ENCODE results near the gene FBLN5. TPM values are rescaled to one million over a fixed set of nuclear protein-coding genes. Genes with fewer than 3 reads are reported as not detected.
A peak's percentile ranks its signal among the peaks of the same experiment; 100 is the strongest.

Gene FBLN5
- total RNA-seq, 3 donors from 2014 or later, result 6.1 to 56.7 (median 18.6) TPM

GRCh38 chr14:91942946-91943345 is 4.5 kb downstream of the FBLN5 start:
- DNase-seq, result no peak
- intact Hi-C loops (cut with DNase I, micrococcal nuclease), result no loop called here
- Histone ChIP-seq H3K4me1 (ENCODE audit: low read depth) (peaks cover 7% of the 10 kb centered on the region), H3K4me3 (no peak overlapping the region), H3K9me3 (no peaks in the 10 kb centered on the region), H3K36me3 (ENCODE audit: low read depth) (no peaks in the 10 kb centered on the region)
- TF ChIP-seq CTCF (IDR thresholded peaks at IDR 0.05), result no peak
- ATAC-seq, result no peak

GRCh38 chr14:91942128-91942527 is 5.4 kb downstream of the FBLN5 start:
- Histone ChIP-seq H3K4me3 (no peak overlapping the region), H3K4me1 (ENCODE audit: low read depth) (peaks cover 4% of the 10 kb centered on the region), H3K36me3 (ENCODE audit: low read depth) (no peaks in the 10 kb centered on the region), H3K9me3 (no peaks in the 10 kb centered on the region)
- DNase-seq (no peak), ATAC-seq (no peak)
- TF ChIP-seq CTCF (IDR thresholded peaks at IDR 0.05), result no peak
- intact Hi-C loops (cut with DNase I, micrococcal nuclease), result no loop called here

GRCh38 chr14:91940209-91940608 is 7.3 kb downstream of the FBLN5 start:
- Histone ChIP-seq H3K9me3 (no peaks in the 10 kb centered on the region), H3K4me3 (no peak overlapping the region), H3K36me3 (ENCODE audit: low read depth) (no peaks in the 10 kb centered on the region), H3K4me1 (ENCODE audit: low read depth) (peaks cover 2% of the 10 kb centered on the region)
- intact Hi-C loops (cut with DNase I, micrococcal nuclease), result no loop called here
- ATAC-seq (no peak), DNase-seq (no peak)
- no peak for TF ChIP-seq CTCF (IDR thresholded peaks at IDR 0.05)

- peak; percentile 51 for ATAC-seq
- intact Hi-C loops (cut with DNase I, micrococcal nuclease), result no loop called here
- H3K4me1 ChIP-seq (ENCODE audit: low read depth), result peaks cover 3% of the 10 kb centered on the region
- H3K9me3 ChIP-seq, result no peaks in the 10 kb centered on the region
- no peak for DNase-seq
- TF ChIP-seq CTCF (IDR thresholded peaks at IDR 0.05), result no peak
- H3K36me3 ChIP-seq (ENCODE audit: low read depth), result no peaks in the 10 kb centered on the region
- H3K4me3 ChIP-seq, result no peak overlapping the region
Observed at GRCh38 chr14:91935586-91935985, 11.9 kb downstream of the FBLN5 start.

GRCh38 chr14:91934554-91935285 is 12.8 kb downstream of the FBLN5 start:
- Histone ChIP-seq H3K9me3 (no peaks in the 10 kb centered on the region), H3K4me1 (ENCODE audit: low read depth) (peaks cover 3% of the 10 kb centered on the region), H3K4me3 (no peak overlapping the region), H3K36me3 (ENCODE audit: low read depth) (no peaks in the 10 kb centered on the region)
- ATAC-seq (peak; percentile 14), DNase-seq (no peak)
- intact Hi-C loops (cut with DNase I, micrococcal nuclease), result no loop called here
- TF ChIP-seq CTCF (IDR thresholded peaks at IDR 0.05), result no peak

Measured in mucosa of descending colon (tissue), 3 donors.